ENCODE results near the gene SYT14. TPM values are rescaled to one million over a fixed set of nuclear protein-coding genes. Genes with fewer than 3 reads are reported as not detected.
"Not testable (repeated sequence)": the region's sequence is repeated elsewhere in the genome, so short reads cannot be mapped to it uniquely, and the experiment has no call there.

Gene SYT14
- total RNA-seq, 2 experiments from 2014 or later, result not detected

DNA sequence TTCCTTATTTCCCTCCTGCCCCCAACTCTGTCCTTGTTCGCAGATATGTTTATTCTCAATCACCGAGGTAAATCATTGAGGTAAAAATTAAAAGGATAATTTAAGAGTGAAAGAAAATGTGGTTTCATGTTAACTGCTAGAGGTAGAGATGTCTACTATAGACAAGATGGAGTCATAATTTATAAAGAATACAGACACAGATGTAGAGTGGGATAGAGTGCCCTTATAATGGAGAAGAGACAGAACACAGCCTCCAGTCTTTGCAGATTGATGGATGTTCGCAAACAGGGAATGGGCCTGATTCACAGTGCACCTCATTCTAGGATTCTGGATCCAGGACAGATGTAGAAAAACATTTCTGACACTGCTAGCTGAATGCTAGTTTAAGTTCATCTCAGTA, 155.4 kb downstream of the SYT14 start:
- POLR2A ChIA-PET, result no interaction called here
- peaks cover 9% of the 10 kb centered on the region for H3K27me3 Mint-ChIP-seq

GRCh38 chr1:210098356-210098755, 160.3 kb downstream of the SYT14 start:
- no peaks in the 10 kb centered on the region for H3K9me3 Mint-ChIP-seq
- H3K27ac Mint-ChIP-seq, result no peak overlapping the region
- intact Hi-C loops (cut with micrococcal nuclease), result no loop called here
- ChIA-PET POLR2A (no interaction called here), CTCF (no interaction called here)
- H3K4me1 Mint-ChIP-seq (ENCODE audit: low read depth), result no peaks in the 10 kb centered on the region
- DNase-seq, result no peak
- H3K27me3 Mint-ChIP-seq, result peaks cover 12% of the 10 kb centered on the region
- H3K4me3 Mint-ChIP-seq, result no peak overlapping the region
- no peaks in the 10 kb centered on the region for H3K36me3 Mint-ChIP-seq

More for the DNA sequence above, 155.4 kb downstream of the SYT14 start:
- CTCF ChIA-PET, result no interaction called here
- H3K36me3 Mint-ChIP-seq, result no peaks in the 10 kb centered on the region
- no peak overlapping the region for H3K27ac Mint-ChIP-seq
- no peaks in the 10 kb centered on the region for H3K9me3 Mint-ChIP-seq
- H3K4me1 Mint-ChIP-seq (ENCODE audit: low read depth), result no peaks in the 10 kb centered on the region
- intact Hi-C loops (cut with micrococcal nuclease), result no loop called here
- H3K4me3 Mint-ChIP-seq, result no peak overlapping the region
- DNase-seq, result no peak

DNA sequence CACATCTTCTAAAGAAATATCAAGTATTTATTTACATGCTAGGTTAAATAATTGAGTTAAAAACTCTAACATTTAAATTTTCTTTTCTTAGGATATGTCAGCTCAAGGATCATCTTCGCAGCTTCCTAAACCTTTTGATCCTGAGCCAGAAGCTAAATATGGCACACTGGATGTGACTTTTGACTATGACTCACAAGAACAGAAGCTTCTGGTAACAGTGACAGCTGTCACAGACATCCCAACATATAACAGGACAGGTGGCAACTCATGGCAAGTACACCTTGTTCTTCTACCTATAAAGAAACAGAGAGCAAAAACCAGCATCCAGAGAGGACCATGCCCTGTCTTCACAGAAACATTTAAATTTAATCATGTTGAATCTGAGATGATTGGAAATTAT, 161.9 kb downstream of the SYT14 start:
- H3K4me3 Mint-ChIP-seq, result no peak overlapping the region
- DNase-seq, result no peak
- H3K9me3 Mint-ChIP-seq, result no peaks in the 10 kb centered on the region
- ChIA-PET POLR2A (no interaction called here), CTCF (no interaction called here)
- H3K36me3 Mint-ChIP-seq, result no peaks in the 10 kb centered on the region
- no peaks in the 10 kb centered on the region for H3K4me1 Mint-ChIP-seq (ENCODE audit: low read depth)
- H3K27ac Mint-ChIP-seq, result no peak overlapping the region
- intact Hi-C loops (cut with micrococcal nuclease), result no loop called here
- H3K27me3 Mint-ChIP-seq, result peaks cover 12% of the 10 kb centered on the region

DNA sequence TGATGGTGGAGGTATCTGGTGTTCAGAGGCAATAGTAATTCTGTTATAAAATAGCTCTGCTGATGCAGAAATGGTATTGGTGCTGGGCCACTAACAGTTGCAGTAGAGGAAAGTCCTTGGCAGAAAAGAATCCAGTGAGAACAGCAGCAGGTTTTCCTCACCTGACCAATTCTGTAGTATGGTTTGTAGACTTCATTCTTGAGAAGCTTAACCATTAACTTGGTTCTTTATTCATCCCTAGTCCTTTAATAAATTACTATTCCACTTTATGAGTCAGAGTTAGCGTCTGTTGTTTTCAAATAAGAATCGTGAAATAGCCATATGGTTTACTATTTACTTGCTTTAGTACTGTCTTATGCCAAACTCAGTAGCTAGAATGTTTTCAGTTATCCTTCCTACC, 166.1 kb downstream of the SYT14 start:
- H3K4me3 Mint-ChIP-seq, result no peak overlapping the region
- ChIA-PET POLR2A (no interaction called here), CTCF (no interaction called here)

DNA sequence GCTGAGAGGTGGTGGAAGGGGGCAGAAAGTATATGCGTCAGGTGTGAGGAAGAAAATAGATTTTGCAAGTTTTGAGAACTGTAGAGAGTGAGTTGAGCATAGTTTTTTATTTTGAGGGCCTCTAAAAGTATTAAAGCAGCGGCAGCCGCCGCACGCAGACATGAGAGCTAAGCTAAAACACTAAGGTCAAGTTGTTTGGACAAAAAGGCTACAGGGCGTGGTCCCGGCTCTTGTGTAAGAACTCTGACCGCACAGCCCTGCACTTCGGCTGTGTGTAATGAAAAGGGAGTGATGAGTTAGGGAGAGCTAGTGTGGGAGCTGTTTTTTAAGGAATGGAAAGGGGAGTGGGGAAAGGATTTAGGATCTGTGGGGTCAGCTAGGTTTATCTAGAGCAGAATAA, 174.9 kb downstream of the SYT14 start:
- CTCF ChIA-PET, H3K9me3 Mint-ChIP-seq: not testable (repeated sequence)

More for the DNA sequence above, 166.1 kb downstream of the SYT14 start:
- no peaks in the 10 kb centered on the region for H3K36me3 Mint-ChIP-seq
- H3K27ac Mint-ChIP-seq, result no peak overlapping the region
- DNase-seq, result no peak
- H3K27me3 Mint-ChIP-seq, result peaks cover 8% of the 10 kb centered on the region
- intact Hi-C loops (cut with micrococcal nuclease), result no loop called here
- H3K4me1 Mint-ChIP-seq (ENCODE audit: low read depth), result no peaks in the 10 kb centered on the region
- no peaks in the 10 kb centered on the region for H3K9me3 Mint-ChIP-seq

DNA sequence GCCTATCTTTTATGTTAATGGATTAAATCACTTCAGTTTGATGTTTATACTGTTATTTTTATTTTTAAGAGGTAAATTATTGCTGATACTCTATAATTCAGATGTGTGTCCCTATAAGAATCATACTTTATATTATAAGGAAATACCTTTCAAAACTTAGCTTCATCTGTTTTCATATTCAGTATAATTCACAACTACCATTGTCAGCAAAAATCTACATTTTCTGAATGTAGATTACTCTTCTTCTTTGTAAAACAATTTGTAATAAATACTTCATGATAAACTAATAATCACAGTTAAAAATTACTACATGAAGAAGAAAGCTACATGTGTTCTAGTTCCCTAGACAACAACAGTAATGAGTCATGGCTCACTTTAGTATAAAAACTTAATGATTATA, 179.2 kb downstream of the SYT14 start:
- Mint-ChIP-seq H3K36me3 (no peaks in the 10 kb centered on the region), H3K27me3 (no peaks in the 10 kb centered on the region), H3K4me1 (ENCODE audit: low read depth) (no peaks in the 10 kb centered on the region), H3K27ac (no peak overlapping the region), H3K9me3 (no peaks in the 10 kb centered on the region), H3K4me3 (no peak overlapping the region)
- DNase-seq, result no peak
- POLR2A ChIA-PET, result no interaction called here
- intact Hi-C loops (cut with micrococcal nuclease), result no loop called here
- CTCF ChIA-PET, result no interaction called here

More for the DNA sequence above, 174.9 kb downstream of the SYT14 start:
- H3K4me3 Mint-ChIP-seq; H3K27ac Mint-ChIP-seq; intact Hi-C loops (cut with micrococcal nuclease); POLR2A ChIA-PET; H3K27me3 Mint-ChIP-seq; DNase-seq; H3K4me1 Mint-ChIP-seq (ENCODE audit: low read depth); H3K36me3 Mint-ChIP-seq: not testable (repeated sequence)

DNA sequence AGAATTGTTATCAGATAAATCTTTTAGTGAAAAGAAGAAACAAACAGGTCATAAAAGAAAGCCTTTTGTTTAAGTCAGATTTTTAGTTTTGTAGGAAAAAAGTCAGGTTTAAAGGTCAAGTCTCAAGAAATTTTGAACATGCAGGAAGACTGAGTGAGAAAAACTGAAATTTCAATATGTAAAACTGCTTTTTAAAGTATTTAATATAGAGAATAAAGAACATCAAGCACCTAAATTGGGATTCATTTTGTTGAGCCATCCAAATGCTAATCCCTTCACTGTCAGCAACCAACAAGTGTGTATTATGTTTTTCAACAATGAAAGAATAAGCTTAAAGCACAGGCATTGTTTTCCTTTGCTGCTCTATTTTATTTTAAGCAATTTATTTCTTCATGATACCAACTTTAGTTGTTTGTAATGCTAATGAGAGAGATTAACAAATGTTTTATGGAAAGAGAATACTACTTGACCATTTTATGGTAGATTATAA, 179.7 kb downstream of the SYT14 start:
- ChIA-PET CTCF (no interaction called here), POLR2A (no interaction called here)
- Mint-ChIP-seq H3K4me1 (ENCODE audit: low read depth) (no peaks in the 10 kb centered on the region), H3K27ac (no peak overlapping the region), H3K27me3 (no peaks in the 10 kb centered on the region), H3K36me3 (no peaks in the 10 kb centered on the region), H3K9me3 (no peaks in the 10 kb centered on the region), H3K4me3 (no peak overlapping the region)
- intact Hi-C loops (cut with micrococcal nuclease), result no loop called here
- no peak for DNase-seq

GRCh38 chr1:210123383-210123782, 185.4 kb downstream of the SYT14 start:
- H3K4me1 Mint-ChIP-seq (ENCODE audit: low read depth), result no peaks in the 10 kb centered on the region
- DNase-seq, result no peak
- peaks cover 4% of the 10 kb centered on the region for H3K27me3 Mint-ChIP-seq
- POLR2A ChIA-PET, result no interaction called here
- no peaks in the 10 kb centered on the region for H3K36me3 Mint-ChIP-seq
- H3K27ac Mint-ChIP-seq, result no peak overlapping the region
- H3K4me3 Mint-ChIP-seq, result no peak overlapping the region
- CTCF ChIA-PET, result no interaction called here
- no peaks in the 10 kb centered on the region for H3K9me3 Mint-ChIP-seq
- intact Hi-C loops (cut with micrococcal nuclease), result loop anchor here (10.0 kb wide), 1 partner anchor 259 kb away; no protein-coding TSS in a partner anchor

GRCh38 chr1:210123924-210124589, 186.0 kb downstream of the SYT14 start:
- ChIA-PET CTCF (no interaction called here), POLR2A (no interaction called here)
- H3K36me3 Mint-ChIP-seq, result no peaks in the 10 kb centered on the region
- H3K9me3 Mint-ChIP-seq, result no peaks in the 10 kb centered on the region
- intact Hi-C loops (cut with micrococcal nuclease), result loop anchor here (10.0 kb wide), 1 partner anchor 259 kb away; no protein-coding TSS in a partner anchor
- no peak overlapping the region for H3K4me3 Mint-ChIP-seq
- no peaks in the 10 kb centered on the region for H3K4me1 Mint-ChIP-seq (ENCODE audit: low read depth)
- no peak overlapping the region for H3K27ac Mint-ChIP-seq
- DNase-seq, result no peak
- H3K27me3 Mint-ChIP-seq, result peaks cover 4% of the 10 kb centered on the region

- Mint-ChIP-seq H3K36me3 (no peaks in the 10 kb centered on the region), H3K9me3 (no peaks in the 10 kb centered on the region), H3K4me1 (ENCODE audit: low read depth) (no peaks in the 10 kb centered on the region), H3K4me3 (no peak overlapping the region), H3K27me3 (peaks cover 4% of the 10 kb centered on the region), H3K27ac (no peak overlapping the region)
- CTCF ChIA-PET, result no interaction called here
- DNase-seq, result no peak
- POLR2A ChIA-PET, result no interaction called here
- intact Hi-C loops (cut with micrococcal nuclease), result loop anchor here (10.0 kb wide), 1 partner anchor 260 kb away; no protein-coding TSS in a partner anchor
Measured at GRCh38 chr1:210124736-210125135, 186.7 kb downstream of the SYT14 start.

DNA sequence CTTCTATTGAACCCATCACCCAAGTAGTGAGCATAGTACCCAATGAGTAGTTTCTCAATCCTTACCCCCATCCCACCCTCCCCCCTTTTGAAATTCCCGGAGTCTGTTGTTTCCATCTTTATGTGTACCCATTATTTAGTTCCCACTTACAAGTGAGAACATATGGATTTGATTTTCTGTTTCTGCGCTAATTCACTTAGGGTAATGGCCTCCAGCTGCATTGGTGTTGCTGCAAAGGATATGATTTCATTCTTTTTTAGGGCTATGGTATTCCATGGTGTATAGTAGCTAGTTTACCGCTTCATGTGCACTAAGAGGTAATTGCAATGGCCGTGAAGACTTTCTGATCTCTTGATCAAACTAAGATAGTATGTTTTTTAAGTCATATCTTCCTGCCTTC, 187.1 kb downstream of the SYT14 start:
- ChIA-PET POLR2A (no interaction called here), CTCF (no interaction called here)
- no peak overlapping the region for H3K27ac Mint-ChIP-seq
- no peak for DNase-seq
- H3K4me1 Mint-ChIP-seq (ENCODE audit: low read depth), result no peaks in the 10 kb centered on the region
- no peak overlapping the region for H3K4me3 Mint-ChIP-seq
- H3K36me3 Mint-ChIP-seq, result no peaks in the 10 kb centered on the region
- intact Hi-C loops (cut with micrococcal nuclease), result loop anchor here (10.0 kb wide), 1 partner anchor 260 kb away; no protein-coding TSS in a partner anchor
- no peaks in the 10 kb centered on the region for H3K9me3 Mint-ChIP-seq
- H3K27me3 Mint-ChIP-seq, result peaks cover 4% of the 10 kb centered on the region

DNA sequence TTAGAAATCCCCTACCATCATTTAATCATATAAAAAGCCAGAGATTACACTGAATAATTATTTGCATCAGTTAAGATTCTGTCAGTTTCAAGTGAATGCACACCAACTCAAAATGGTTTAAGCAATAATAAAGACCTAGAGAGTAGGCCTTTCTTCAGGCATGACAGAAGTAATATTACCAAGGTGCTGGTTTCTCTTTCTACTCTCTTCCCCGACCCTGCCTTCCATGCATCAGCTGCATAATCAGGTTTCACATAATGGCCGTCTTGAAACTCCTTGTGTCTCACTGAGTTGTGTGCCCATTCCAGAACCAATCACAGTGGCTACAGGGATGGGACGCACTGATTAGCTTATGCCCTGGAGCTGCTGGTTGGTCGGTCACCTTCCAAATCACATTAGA, 191.1 kb downstream of the SYT14 start:
- no peaks in the 10 kb centered on the region for H3K4me1 Mint-ChIP-seq (ENCODE audit: low read depth)
- no peaks in the 10 kb centered on the region for H3K9me3 Mint-ChIP-seq
- DNase-seq, result no peak
- no peak overlapping the region for H3K27ac Mint-ChIP-seq
- CTCF ChIA-PET, result no interaction called here
- peaks cover 4% of the 10 kb centered on the region for H3K27me3 Mint-ChIP-seq
- H3K4me3 Mint-ChIP-seq, result no peak overlapping the region
- intact Hi-C loops (cut with micrococcal nuclease), result loop anchor here (10.0 kb wide), 1 partner anchor 264 kb away; no protein-coding TSS in a partner anchor
- H3K36me3 Mint-ChIP-seq, result no peaks in the 10 kb centered on the region
- POLR2A ChIA-PET, result no interaction called here

DNA sequence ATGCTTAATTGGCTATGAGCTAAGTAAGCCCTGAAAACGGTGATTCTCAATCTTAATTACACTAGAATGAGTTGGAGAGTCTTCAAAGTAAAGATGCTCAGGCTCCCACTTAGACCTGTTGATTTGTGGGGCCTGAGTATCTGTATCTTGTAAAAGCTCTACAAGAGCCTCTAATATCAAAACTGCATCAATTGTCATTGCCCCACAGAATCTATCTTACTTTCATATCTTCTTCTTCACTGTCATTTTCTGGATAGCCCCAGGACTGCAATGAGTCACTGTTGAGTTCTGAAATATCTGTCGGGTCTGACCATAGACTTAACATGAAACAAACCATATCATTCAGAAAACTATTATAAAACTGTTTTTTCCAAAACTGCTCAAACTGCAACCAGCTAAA, 191.7 kb downstream of the SYT14 start:
- POLR2A ChIA-PET, result interaction anchor here (1.0 kb wide), 1 partner anchor 270 kb away, joined by 3 read pairs; no protein-coding TSS in a partner anchor
- Mint-ChIP-seq H3K4me1 (ENCODE audit: low read depth) (no peaks in the 10 kb centered on the region), H3K9me3 (no peaks in the 10 kb centered on the region), H3K36me3 (no peaks in the 10 kb centered on the region), H3K4me3 (no peak overlapping the region), H3K27ac (no peak overlapping the region), H3K27me3 (peaks cover 4% of the 10 kb centered on the region)
- no peak for DNase-seq
- CTCF ChIA-PET, result no interaction called here
- intact Hi-C loops (cut with micrococcal nuclease), result loop anchor here (10.0 kb wide), 1 partner anchor 265 kb away; no protein-coding TSS in a partner anchor

All from activated CD4-positive, alpha-beta memory T cell treated with anti-CD3 and anti-CD28 coated beads for 36 hours (primary cell).